ENCODE measurements around the gene RNPS1.
"Not testable (repeated sequence)": the region's sequence is repeated elsewhere in the genome, so short reads cannot be mapped to it uniquely, and the experiment has no call there.

RNPS1 gene

DNA sequence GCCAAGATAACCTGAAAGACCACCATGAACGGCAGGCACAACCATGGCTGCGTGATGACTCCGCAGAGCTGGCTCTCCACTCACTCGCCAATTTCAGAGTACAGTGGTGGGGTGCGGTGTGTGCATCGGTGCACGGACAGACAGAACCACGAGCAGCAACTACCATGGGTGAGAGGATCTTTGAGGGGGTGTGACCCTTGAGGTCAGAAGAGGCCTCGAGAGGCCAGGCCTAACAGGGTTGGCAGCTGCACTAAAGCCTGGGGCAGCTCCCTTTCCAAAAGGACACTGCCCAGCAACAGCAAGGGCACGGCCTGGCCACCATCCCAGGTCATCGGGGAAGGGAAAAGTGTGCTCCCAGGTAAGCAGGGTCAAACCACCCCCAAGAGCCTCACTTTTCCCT, 14.6 kb downstream of the RNPS1 start:
- DNase-seq, result no peak

DNA sequence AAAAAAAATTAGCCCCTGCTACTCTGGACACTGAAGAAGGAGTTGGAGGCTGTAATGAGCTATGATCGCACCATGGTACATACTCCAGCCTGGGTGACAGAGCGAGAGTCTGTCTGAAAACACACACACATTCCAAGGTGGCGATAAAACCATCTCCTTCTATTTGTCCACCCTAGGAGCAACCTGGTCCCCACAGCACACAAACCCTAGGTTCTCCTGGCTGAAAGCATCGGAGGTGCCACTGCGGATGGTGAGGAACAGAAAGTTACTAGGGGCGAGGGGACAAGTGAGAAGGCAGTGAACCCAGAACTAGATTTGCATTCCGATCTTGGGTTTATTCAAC, 15.1 kb downstream of the RNPS1 start:
- no peak for DNase-seq

DNA sequence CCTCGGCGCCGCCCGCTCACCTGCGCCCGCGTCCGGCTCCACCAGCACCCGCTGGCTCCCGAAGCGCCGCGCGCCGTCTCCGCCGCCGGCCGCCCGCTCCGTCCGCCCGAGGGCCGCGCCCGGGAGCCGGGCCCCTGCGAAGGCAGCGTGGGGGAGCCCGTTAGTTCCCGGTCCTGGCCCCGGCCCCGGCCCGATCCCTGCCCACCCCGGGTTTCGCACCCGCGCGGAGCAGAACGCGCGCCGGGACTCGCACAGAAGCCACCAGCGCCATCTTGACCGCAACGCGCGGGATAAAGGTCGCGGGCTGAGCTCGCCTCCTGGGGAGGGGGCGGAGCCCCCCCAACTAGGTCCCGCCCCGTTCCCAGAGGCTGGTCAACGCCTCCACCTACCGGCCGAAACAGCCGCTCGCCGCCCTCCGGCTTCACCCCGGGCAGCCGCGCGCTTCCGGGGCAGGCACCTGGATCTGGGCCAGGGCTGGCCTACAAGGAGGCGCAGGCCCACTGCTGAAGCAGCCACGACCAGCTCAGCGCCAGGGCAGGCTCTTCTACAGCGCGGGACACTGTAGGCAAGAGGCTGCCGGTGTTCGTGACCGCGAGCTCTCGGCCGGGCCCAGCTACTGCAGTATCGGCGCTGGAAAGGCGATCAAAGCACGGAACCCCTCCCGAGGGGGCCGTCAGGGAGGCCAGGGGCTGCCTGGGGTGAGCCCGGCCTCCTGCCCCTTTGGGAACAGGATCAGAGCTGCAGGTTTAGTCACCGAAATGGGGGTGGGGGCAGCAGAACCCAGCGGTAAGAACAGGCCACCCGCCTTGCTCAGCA, 16.4 kb downstream of the RNPS1 start, which contains the start of gene ECI1:
TSS of gene ECI1 (minus strand) at position 292 of the 816 bp plus-strand sequence. CDS start at position 271, 21 bp downstream.
- DNase-seq, result peak; percentile 91

DNA sequence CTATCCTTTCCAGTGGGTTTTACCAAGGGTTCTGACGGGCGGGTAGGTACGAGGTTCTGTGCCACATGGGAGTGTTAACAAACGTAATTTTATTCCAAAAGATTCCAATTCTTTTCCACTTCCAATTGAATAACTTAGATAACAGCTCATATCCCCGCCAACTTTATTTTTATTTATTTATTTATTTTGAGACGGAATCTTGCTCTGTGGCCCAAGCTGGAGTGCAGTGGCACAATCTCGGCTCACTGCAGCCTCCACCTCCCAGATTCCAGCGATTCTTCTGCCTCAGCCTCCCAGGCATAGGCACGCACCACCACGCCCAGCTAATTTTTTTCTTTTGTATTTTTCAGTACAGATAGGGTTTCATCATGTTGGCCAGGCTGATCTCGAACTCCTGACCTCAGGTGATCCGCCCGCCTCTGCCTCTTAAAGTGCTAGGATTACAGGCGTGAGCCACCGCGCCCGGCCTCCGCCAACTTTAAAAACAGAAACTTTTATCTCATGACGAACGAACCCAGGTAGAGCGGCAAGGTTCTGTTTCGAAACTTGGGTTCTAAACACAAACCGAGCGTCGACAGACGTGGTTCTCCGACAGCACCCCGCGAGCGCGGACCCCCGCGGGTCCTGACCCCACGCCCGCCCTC, 17.2 kb downstream of the RNPS1 start:
- peak; percentile 20 for DNase-seq

DNA sequence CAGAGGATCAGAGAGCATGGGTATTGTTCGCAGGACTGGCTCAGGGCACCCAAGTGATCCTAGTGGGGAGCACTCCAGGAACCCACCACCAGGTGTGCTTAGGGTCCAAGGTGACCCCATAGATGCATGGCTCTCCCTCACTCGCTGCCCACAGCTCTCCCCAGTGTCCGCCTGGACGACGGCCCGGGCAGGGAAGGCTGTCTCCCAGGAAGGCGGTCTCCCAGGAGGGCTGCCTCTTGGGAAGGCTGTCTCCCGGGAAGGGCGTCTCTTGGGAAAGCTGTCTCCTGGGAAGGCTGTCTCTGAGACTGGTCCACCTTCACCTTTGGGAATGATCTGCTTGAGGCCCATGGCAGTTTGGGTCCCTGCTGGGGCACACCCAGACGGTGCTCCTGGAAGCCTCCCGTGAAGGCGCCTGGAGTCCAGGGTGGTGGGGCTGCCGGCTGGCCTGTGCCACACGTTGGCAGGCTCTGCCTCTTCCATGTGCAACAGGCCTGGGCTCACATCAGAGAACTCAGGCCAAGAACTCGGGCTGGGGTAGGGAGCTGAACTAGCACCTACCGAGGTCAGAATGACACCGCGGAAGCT, 21.5 kb downstream of the RNPS1 start:
- DNase-seq, result no peak

DNA sequence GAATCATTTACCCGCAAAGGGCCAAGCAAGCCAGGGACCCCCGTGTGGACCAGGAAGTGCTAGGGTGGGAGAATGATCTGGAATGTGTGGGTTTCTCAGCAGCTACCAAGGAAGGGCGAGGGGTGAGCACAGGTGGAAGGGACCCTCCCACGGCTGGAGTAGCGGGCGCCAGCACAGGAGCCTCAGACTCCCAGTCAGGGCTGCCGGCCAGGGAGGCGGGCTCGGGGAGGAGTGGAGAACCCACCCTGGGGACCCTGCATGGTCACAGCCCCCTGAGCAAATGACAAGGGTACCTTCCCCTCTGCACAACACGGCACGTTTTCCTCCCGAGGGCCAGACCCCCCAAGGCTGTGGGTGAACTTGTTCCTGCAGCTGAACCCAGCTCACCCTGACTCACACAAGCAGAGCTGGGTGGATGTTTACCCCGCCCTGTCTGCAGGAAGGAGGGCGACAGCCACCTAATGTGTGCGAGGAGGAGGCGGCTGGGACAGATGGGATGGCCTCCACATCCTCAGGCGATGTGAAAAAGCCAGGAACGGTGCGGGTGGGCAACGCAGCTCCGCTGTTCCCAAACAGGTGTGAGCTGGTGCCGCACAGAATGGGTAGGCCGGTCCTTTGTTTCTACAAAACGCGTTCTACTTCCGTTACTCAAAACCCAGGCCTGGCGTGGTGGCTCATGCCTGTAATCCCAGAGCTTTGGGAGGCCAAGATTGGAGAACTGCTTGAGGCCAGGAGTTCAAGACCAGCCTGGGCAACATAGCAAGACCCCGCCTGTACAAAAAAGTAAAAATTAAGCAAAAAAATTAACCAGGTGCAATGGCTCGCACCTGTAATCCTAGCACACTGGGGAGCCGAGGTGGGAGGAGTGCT, 22.8 kb downstream of the RNPS1 start:
- DNase-seq, result no peak

DNA sequence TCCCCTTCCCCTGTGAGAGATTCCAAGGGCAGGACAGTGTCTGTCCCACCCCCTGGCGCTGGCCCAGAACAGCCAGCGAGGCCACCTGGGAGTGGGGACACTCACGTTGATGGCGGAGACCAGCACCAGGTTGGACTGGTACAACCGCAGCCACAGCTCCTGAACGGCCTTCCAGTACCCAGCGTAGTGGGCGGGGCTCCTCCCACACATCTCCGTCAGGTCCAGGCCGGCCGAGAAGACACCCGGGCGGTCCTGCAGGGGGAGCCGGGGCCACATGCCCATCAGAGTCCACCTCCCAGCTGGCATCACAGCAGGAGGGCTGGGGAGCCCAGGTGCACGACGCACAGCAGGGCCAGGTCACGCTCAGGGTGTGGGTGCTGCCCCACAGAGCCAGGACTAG, 23.6 kb downstream of the RNPS1 start:
- DNase-seq, result no peak

DNA sequence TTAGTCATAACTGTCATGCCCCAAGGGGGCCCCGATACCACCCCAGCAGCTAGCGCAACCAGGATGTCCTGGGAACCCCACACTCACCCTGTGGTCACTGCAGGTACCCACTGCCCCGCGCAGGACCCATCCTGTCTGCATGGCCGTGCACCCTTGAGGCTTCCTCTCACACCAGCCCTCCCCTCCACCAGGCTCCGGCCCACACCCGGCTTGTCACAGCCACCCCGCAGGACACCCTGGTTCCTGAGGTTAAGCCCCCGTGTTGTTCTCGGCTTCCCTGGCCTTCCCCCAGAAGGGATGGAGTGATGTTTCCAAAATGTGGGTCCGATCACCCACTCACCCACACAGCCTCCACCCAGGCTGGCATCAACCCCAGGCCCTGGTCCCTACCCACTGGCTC, 24.1 kb downstream of the RNPS1 start:
- DNase-seq, result no peak

- DNase-seq, result no peak
These were observed 24.8 kb downstream of the RNPS1 start for GRCh38 chr16:2243031-2243528.

- no peak for DNase-seq
These were observed 25.3 kb downstream of the RNPS1 start for GRCh38 chr16:2242598-2242997.

GRCh38 chr16:2240331-2240730, 27.6 kb downstream of the RNPS1 start:
- DNase-seq, result not testable (repeated sequence)

- no peak for DNase-seq
These were observed 28.9 kb downstream of the RNPS1 start for GRCh38 chr16:2238838-2239675.

GRCh38 chr16:2238150-2238837, 29.6 kb downstream of the RNPS1 start:
- no peak for DNase-seq

GRCh38 chr16:2237493-2238149, 30.3 kb downstream of the RNPS1 start:
- no peak for DNase-seq

DNA sequence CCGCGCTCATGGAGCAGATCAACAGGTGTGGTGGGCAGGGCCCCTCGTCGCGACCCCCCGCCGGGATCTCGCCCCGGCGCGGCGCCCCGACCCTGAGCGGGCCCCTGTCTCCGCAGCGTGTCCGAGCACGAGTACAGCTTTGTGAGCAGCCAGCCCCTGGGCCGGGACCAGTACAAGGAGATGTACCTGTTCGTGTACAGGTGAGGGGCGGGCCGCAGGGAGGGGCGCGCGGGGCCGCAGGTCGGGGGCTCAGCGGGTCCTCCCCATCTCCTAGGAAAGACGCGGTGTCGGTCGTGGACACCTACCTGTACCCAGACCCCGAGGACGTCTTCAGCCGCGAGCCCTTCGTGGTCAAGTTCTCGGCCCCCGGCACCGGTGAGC, 30.8 kb downstream of the RNPS1 start:
- no peak for DNase-seq

DNA sequence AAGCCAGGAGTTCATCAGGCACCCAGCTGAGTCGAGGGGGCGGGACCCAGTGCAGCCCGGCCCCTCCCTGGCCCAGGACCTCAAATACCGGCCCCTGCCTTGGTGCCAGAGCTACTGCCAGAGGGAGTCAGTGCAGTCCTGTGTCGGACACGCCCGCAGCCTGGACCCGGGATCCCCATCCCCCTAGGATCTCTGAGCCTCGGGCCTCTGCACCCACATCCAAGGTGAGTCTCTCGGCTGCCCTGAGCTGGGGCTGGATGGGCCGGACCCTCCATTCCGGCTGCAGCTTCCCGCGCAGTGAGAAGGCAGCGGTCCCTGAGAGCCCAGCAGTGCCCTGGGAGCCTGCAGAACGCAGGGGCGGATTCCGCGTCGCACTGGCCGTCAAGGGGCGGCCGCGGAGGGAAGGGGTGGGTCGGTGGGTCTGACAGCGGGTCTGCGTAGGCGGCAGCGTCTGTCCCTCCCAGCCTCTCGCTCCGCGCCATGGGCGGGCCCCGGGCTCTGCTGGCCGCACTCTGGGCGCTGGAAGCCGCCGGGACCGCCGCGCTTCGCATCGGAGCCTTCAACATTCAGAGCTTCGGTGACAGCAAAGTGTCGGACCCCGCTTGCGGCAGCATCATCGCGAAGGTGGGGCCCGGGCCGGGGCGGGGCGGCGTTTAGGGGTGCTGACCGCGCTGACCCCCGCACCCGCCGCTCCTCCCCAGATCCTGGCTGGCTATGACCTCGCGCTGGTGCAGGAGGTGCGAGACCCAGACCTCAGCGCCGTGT, 31.4 kb downstream of the RNPS1 start, which contains the start of gene DNASE1L2:
TSS of gene DNASE1L2 (plus strand) at position 108 of the 765 bp plus-strand sequence. CDS start at position 481, 373 bp downstream.
- DNase-seq, result no peak

DNA sequence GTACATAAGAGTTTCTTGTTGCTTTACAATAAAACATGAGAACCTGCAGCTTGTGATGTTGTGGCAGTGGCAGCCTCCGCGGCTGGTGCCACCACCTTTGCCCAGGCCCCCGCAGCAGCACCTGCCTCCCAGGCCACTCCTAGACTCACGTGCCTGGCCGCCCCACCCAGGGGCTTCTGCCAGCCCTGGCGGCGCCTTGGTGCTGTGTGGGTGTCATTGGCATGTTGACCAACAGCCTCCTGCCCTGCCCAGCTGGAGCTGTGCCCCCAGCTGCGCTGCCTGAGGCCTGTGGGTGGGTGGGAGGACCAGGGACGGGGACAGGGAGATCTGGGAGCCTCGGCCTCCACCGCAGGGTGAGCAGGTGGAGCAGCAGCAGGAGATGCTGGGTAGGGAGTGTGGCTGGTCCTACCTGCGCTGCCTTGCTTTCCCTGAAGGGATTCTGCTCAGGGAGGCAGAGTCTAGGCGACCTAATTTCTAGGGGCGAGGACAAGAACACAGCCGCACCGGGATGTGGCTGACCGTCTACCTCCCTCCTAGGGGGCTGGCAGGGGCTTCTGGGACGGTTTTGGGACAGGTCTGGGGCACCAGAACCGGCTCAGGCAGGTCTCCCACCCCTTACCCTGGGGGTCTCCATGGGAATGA, 32.1 kb downstream of the RNPS1 start:
- no peak for DNase-seq

- no peak for DNase-seq
These were observed 32.7 kb downstream of the RNPS1 start for GRCh38 chr16:2235234-2235651.

GRCh38 chr16:2234813-2235170, 33.1 kb downstream of the RNPS1 start:
- no peak for DNase-seq
